Activated B cell treated with CpG ODN at 0.5 μM for 24 hours (primary cell): ENCODE results near the gene TDO2. TPM values are rescaled to one million over a fixed set of nuclear protein-coding genes. Genes with fewer than 3 reads are reported as not detected.

Experiments
- ATAC-seq: fragments of 200-7000 bp; cut with Tn5 transposase; one replicate; pipeline ENCODE4 v1.10.0; 2021; ENCODE audit warnings: low read depth, mild to moderate bottlenecking, moderate library complexity
- CTCF ChIA-PET: fragments of 350-600 bp; sonication (Branson Sonifier 250); formaldehyde crosslinking; loops from one replicate; lab custom pipeline; 2021; ENCODE audit warnings: antibody characterized with exemption; lab: Charles Lee
- POLR2A ChIA-PET: fragments of 350-600 bp; sonication (Branson Sonifier 250); formaldehyde crosslinking; loops from one replicate; lab custom pipeline; 2021; ENCODE audit warnings: antibody characterized with exemption; lab: Charles Lee
- DNase-seq: peaks from one replicate; pipeline ENCODE4 v3.0.0; 2022
- H3K27ac Mint-ChIP-seq: one replicate; pipeline ENCODE4 v1.8.0; 2020; ENCODE audit warnings: mixed read lengths
- H3K27me3 Mint-ChIP-seq: one replicate; pipeline ENCODE4 v1.8.0; 2021; ENCODE audit warnings: mixed read lengths
- H3K36me3 Mint-ChIP-seq: one replicate; pipeline ENCODE4 v1.8.0; 2021; ENCODE audit warnings: low read depth, mixed read lengths
- H3K4me1 Mint-ChIP-seq: one replicate; pipeline ENCODE4 v1.8.0; 2021; ENCODE audit warnings: mixed read lengths
- H3K4me3 Mint-ChIP-seq: one replicate; pipeline ENCODE4 v1.8.0; 2020; ENCODE audit warnings: mild to moderate bottlenecking, mixed read lengths
- H3K9me3 Mint-ChIP-seq: one replicate; pipeline ENCODE4 v1.8.0; 2020; ENCODE audit warnings: mixed read lengths
- intact Hi-C: fragments of 100-400 bp; cut with micrococcal nuclease; formaldehyde crosslinking; loops from one replicate; pipeline ENCODE4 v1.15.1; 2024
- total RNA-seq: library from RNA; stranded (reverse); gene quantifications from 2 replicates; pipeline ENCODE4 v1.2.3, GENCODE V29; 2022
- TF ChIP-seq, protein P1 (sequence below): fragments of 200-600 bp; IDR thresholded peaks from one replicate; pipeline ENCODE4 v1.8.0; 2022; ENCODE audit warnings: antibody characterized with exemption, mild to moderate bottlenecking

Gene TDO2
- total RNA-seq, 1 donor from 2014 or later, result not detected

DNA sequence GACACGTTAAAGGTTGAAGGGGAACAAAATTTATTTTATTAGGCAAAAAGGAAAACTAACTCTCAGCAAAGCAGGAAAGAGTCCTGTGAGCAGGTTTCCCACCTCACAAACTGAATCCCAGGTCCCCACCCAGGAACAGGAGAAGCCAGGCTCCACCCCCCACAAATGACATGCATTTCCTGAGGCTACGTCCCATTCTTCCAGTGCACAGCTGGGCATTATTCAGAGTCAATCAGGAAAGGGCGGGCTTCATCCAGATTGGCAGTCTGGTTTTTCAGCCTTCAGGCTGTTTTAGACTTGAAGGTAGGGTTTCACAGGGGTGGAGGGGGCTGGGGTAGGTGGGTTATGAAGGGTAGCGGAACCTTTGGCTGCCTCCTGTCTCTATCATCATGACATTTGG is 25.5 kb upstream of the TDO2 start:
- CTCF ChIA-PET, result no interaction called here
- intact Hi-C loops, result no loop called here
- no peak overlapping the region for H3K4me3 Mint-ChIP-seq
- TF ChIP-seq, protein P1, sequence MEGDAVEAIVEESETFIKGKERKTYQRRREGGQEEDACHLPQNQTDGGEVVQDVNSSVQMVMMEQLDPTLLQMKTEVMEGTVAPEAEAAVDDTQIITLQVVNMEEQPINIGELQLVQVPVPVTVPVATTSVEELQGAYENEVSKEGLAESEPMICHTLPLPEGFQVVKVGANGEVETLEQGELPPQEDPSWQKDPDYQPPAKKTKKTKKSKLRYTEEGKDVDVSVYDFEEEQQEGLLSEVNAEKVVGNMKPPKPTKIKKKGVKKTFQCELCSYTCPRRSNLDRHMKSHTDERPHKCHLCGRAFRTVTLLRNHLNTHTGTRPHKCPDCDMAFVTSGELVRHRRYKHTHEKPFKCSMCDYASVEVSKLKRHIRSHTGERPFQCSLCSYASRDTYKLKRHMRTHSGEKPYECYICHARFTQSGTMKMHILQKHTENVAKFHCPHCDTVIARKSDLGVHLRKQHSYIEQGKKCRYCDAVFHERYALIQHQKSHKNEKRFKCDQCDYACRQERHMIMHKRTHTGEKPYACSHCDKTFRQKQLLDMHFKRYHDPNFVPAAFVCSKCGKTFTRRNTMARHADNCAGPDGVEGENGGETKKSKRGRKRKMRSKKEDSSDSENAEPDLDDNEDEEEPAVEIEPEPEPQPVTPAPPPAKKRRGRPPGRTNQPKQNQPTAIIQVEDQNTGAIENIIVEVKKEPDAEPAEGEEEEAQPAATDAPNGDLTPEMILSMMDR, result no peak
- ATAC-seq (no peak), DNase-seq (no peak)
- H3K27me3 Mint-ChIP-seq, result no peaks in the 10 kb centered on the region
- H3K27ac Mint-ChIP-seq, result no peak overlapping the region
- H3K36me3 Mint-ChIP-seq, result no peaks in the 10 kb centered on the region
- no peaks in the 10 kb centered on the region for H3K4me1 Mint-ChIP-seq
- H3K9me3 Mint-ChIP-seq, result peaks cover 9% of the 10 kb centered on the region
- POLR2A ChIA-PET, result no interaction called here

- Mint-ChIP-seq H3K9me3 (peaks cover 9% of the 10 kb centered on the region), H3K27ac (no peak overlapping the region), H3K4me3 (no peak overlapping the region), H3K4me1 (no peaks in the 10 kb centered on the region), H3K27me3 (no peaks in the 10 kb centered on the region), H3K36me3 (no peaks in the 10 kb centered on the region)
- intact Hi-C loops, result no loop called here
- no peak for DNase-seq
- no peak for ATAC-seq
- ChIA-PET POLR2A (no interaction called here), CTCF (no interaction called here)
- TF ChIP-seq, protein P1, result no peak
Measured at GRCh38 chr4:155878611-155879010, 24.9 kb upstream of the TDO2 start.

DNA sequence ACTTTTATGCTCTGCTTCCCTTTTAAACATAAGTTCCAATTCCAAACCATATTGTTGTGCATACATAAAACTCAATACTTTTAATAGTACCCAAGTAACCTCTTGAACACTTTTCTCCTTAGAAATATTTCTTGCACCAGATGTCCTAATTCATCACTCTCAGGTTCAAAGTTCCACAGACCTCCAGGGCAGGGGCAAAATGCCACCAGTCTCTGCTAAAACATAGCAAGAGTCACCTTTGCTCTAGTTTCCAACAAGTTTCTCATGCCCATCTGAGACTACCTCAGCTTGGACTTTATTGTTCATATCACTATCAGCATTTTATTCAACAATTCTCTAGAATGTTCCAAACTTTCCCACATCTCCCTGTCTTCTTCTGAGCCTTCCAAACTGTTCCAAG is 23.7 kb upstream of the TDO2 start:
- ChIA-PET POLR2A (no interaction called here), CTCF (no interaction called here)
- Mint-ChIP-seq H3K27ac (no peak overlapping the region), H3K27me3 (no peaks in the 10 kb centered on the region), H3K36me3 (no peaks in the 10 kb centered on the region), H3K4me1 (no peaks in the 10 kb centered on the region), H3K9me3 (peaks cover 9% of the 10 kb centered on the region), H3K4me3 (no peak overlapping the region)
- TF ChIP-seq, protein P1, result no peak
- DNase-seq (no peak), ATAC-seq (no peak)
- intact Hi-C loops, result no loop called here

GRCh38 chr4:155881555-155881954 is 21.9 kb upstream of the TDO2 start:
- Mint-ChIP-seq H3K4me3 (no peak overlapping the region), H3K27ac (no peak overlapping the region), H3K27me3 (no peaks in the 10 kb centered on the region), H3K4me1 (no peaks in the 10 kb centered on the region), H3K36me3 (no peaks in the 10 kb centered on the region), H3K9me3 (peaks cover 4% of the 10 kb centered on the region)
- no peak for ATAC-seq
- TF ChIP-seq, protein P1, result no peak
- ChIA-PET CTCF (no interaction called here), POLR2A (no interaction called here)
- DNase-seq, result no peak
- intact Hi-C loops, result no loop called here

GRCh38 chr4:155883895-155884294 is 19.6 kb upstream of the TDO2 start:
- intact Hi-C loops, result no loop called here
- POLR2A ChIA-PET, result no interaction called here
- TF ChIP-seq, protein P1, result no peak
- H3K4me1 Mint-ChIP-seq, result no peaks in the 10 kb centered on the region
- CTCF ChIA-PET, result no interaction called here
- DNase-seq, result no peak
- H3K27me3 Mint-ChIP-seq, result no peaks in the 10 kb centered on the region
- no peak for ATAC-seq
- H3K27ac Mint-ChIP-seq, result no peak overlapping the region
- H3K36me3 Mint-ChIP-seq, result no peaks in the 10 kb centered on the region
- H3K9me3 Mint-ChIP-seq, result no peaks in the 10 kb centered on the region
- no peak overlapping the region for H3K4me3 Mint-ChIP-seq
